SU-DHL-6 (cell line): ENCODE results near the gene TRPM8.

Experiments
- H2AFZ ChIP-seq: fragments of 200-600 bp; sonication (generic); 2 replicates; pipeline ENCODE4 v1.6.1; 2014; ENCODE audit warnings: low read depth, mild to moderate bottlenecking, moderate library complexity, mixed read lengths, antibody characterized with exemption, low read length; ENCODE audit not compliant: severe bottlenecking
- H3F3A ChIP-seq: fragments of 200-600 bp; shearing (Covaris generic); 2 replicates; pipeline ENCODE4 v1.6.0; 2016; ENCODE audit warnings: antibody characterized with exemption, mild to moderate bottlenecking; ENCODE audit not compliant: insufficient read depth
- H3K27ac ChIP-seq: fragments of 200-600 bp; sonication (generic); 2 replicates; pipeline ENCODE4 v1.5.1; 2016; ENCODE audit warnings: low read depth, mild to moderate bottlenecking, low read length, moderate library complexity, mixed read lengths
- H3K27me3 ChIP-seq: fragments of 200-600 bp; sonication (generic), shearing (Covaris generic); 2 replicates; pipeline ENCODE4 v1.6.0; 2014; ENCODE audit warnings: mild to moderate bottlenecking, low read length
- H3K36me3 ChIP-seq: fragments of 200-600 bp; sonication (generic); 2 replicates; pipeline ENCODE4 v1.6.1; 2014; ENCODE audit warnings: mild to moderate bottlenecking, low read length, mixed read lengths
- H3K4me2 ChIP-seq: fragments of 300-600, 200-600 bp; shearing (Covaris generic), sonication (generic); 2 replicates; pipeline ENCODE4 v1.6.0; 2014; ENCODE audit warnings: low read length, low read depth, mild to moderate bottlenecking; ENCODE audit not compliant: poor library complexity, severe bottlenecking
- H3K4me3 ChIP-seq: fragments of 200-600 bp; sonication (generic); 2 replicates; pipeline ENCODE4 v1.5.1; 2014; ENCODE audit warnings: antibody characterized with exemption, low read length, mild to moderate bottlenecking, mixed read lengths; ENCODE audit not compliant: insufficient read depth, poor library complexity, severe bottlenecking
- H3K79me2 ChIP-seq: fragments of 200-600 bp; sonication (generic); 2 replicates; pipeline ENCODE4 v1.6.1; 2014; ENCODE audit warnings: mild to moderate bottlenecking, low read length, moderate library complexity; ENCODE audit not compliant: insufficient read depth
- H3K9ac ChIP-seq: fragments of 200-600 bp; sonication (generic); 2 replicates; pipeline ENCODE4 v1.7.0; 2014; ENCODE audit warnings: mild to moderate bottlenecking, low read length
- H3K9me2 ChIP-seq: fragments of 200-600 bp; sonication (generic); replicated peaks from 2 replicates; pipeline ENCODE4 v1.6.1; 2014; ENCODE audit warnings: low read length; ENCODE audit not compliant: insufficient read depth
- H3K9me3 ChIP-seq: fragments of 200-600 bp; sonication (generic); 2 replicates; pipeline ENCODE4 v1.6.1; 2014; ENCODE audit warnings: low read length, mixed read lengths; ENCODE audit not compliant: insufficient read depth
- H4K20me1 ChIP-seq: fragments of 200-600 bp; sonication (generic); 2 replicates; pipeline ENCODE4 v1.6.1; 2014; ENCODE audit warnings: low read depth, mild to moderate bottlenecking, antibody characterized with exemption, low read length, moderate library complexity, mixed read lengths
- CTCF ChIP-seq: fragments of 200-600 bp; sonication (generic); IDR thresholded peaks from one replicate; pipeline ENCODE4 v1.5.1; 2017; ENCODE audit warnings: antibody characterized with exemption, mild to moderate bottlenecking, low read length, moderate library complexity; ENCODE audit not compliant: insufficient read depth, poor library complexity, severe bottlenecking
- EZH2phosphoT487 ChIP-seq: fragments of 200-600 bp; sonication (generic), shearing (Covaris generic); conservative IDR thresholded peaks from 2 replicates; pipeline ENCODE4 v1.6.1; 2018; ENCODE audit warnings: mild to moderate bottlenecking, antibody characterized with exemption, low read length, moderate library complexity, mixed read lengths

The TRPM8 gene

GRCh38 chr2:233926806-233927205, 9.6 kb downstream of the TRPM8 start:
- 0 out of 2 replicates have a peak, but pooled peaks cover 2% of the 10 kb centered on the region for H3K27me3 ChIP-seq
- H3K27ac ChIP-seq = no peak overlapping the region
- no peaks in the 10 kb centered on the region for H3K79me2 ChIP-seq
- H2AFZ ChIP-seq = no peak overlapping the region
- no peak for TF ChIP-seq CTCF
- no peak for TF ChIP-seq EZH2phosphoT487
- no peaks in the 10 kb centered on the region for H3K9me3 ChIP-seq
- H3K36me3 ChIP-seq = no peaks in the 10 kb centered on the region
- no peak overlapping the region for H3K4me3 ChIP-seq
- no peaks in the 10 kb centered on the region for H3F3A ChIP-seq
- H4K20me1 ChIP-seq = no peaks in the 10 kb centered on the region
- no peaks in the 10 kb centered on the region for H3K9me2 ChIP-seq
- H3K4me2 ChIP-seq = no peak overlapping the region
- no peak overlapping the region for H3K9ac ChIP-seq

- TF ChIP-seq EZH2phosphoT487 (no peak), CTCF (peak; percentile 40)
- no peaks in the 10 kb centered on the region for H4K20me1 ChIP-seq
- no peak overlapping the region for H3K4me3 ChIP-seq
- H3K9me3 ChIP-seq = no peaks in the 10 kb centered on the region
- H3K9ac ChIP-seq = no peak overlapping the region
- H3K79me2 ChIP-seq = no peaks in the 10 kb centered on the region
- no peak overlapping the region for H3K27ac ChIP-seq
- H2AFZ ChIP-seq = no peak overlapping the region
- H3K4me2 ChIP-seq = no peak overlapping the region
- 0 out of 2 replicates have a peak, but pooled peaks cover 2% of the 10 kb centered on the region for H3K27me3 ChIP-seq
- no peaks in the 10 kb centered on the region for H3F3A ChIP-seq
- H3K36me3 ChIP-seq = no peaks in the 10 kb centered on the region
- no peaks in the 10 kb centered on the region for H3K9me2 ChIP-seq
Observed at GRCh38 chr2:233928594-233929351, 11.6 kb downstream of the TRPM8 start.

GRCh38 chr2:233929352-233930022, 12.3 kb downstream of the TRPM8 start:
- no peak overlapping the region for H2AFZ ChIP-seq

GRCh38 chr2:233934524-233934923, 17.4 kb downstream of the TRPM8 start:
- TF ChIP-seq CTCF (no peak), EZH2phosphoT487 (no peak)
- no peak overlapping the region for H3K4me2 ChIP-seq
- no peaks in the 10 kb centered on the region for H3K9me2 ChIP-seq
- no peak overlapping the region for H3K4me3 ChIP-seq
- no peaks in the 10 kb centered on the region for H4K20me1 ChIP-seq
- no peak overlapping the region for H2AFZ ChIP-seq
- no peaks in the 10 kb centered on the region for H3K36me3 ChIP-seq
- H3K79me2 ChIP-seq = no peaks in the 10 kb centered on the region
- H3K9ac ChIP-seq = no peak overlapping the region
- no peak overlapping the region for H3K27ac ChIP-seq
- no peaks in the 10 kb centered on the region for H3K9me3 ChIP-seq
- H3K27me3 ChIP-seq = 0 out of 2 replicates have a peak, but pooled peaks cover 2% of the 10 kb centered on the region
- H3F3A ChIP-seq = no peaks in the 10 kb centered on the region

More at GRCh38 chr2:233929352-233930022, 12.3 kb downstream of the TRPM8 start:
- H3K27me3 ChIP-seq = 0 out of 2 replicates have a peak, but pooled peaks cover 2% of the 10 kb centered on the region
- no peak for TF ChIP-seq EZH2phosphoT487
- H3K9ac ChIP-seq = no peak overlapping the region
- H3F3A ChIP-seq = no peaks in the 10 kb centered on the region
- H3K9me3 ChIP-seq = no peaks in the 10 kb centered on the region
- no peak overlapping the region for H3K4me2 ChIP-seq
- no peak overlapping the region for H3K27ac ChIP-seq
- H4K20me1 ChIP-seq = no peaks in the 10 kb centered on the region
- no peaks in the 10 kb centered on the region for H3K9me2 ChIP-seq
- no peak overlapping the region for H3K4me3 ChIP-seq
- no peaks in the 10 kb centered on the region for H3K36me3 ChIP-seq
- H3K79me2 ChIP-seq = no peaks in the 10 kb centered on the region
